ENCODE measurements around the gene LTBP3. TPM values are rescaled to one million over a fixed set of nuclear protein-coding genes. Genes with fewer than 3 reads are reported as not detected.

LTBP3 gene
- total RNA-seq, 1 experiment from 2014 or later, result 92.1 TPM

DNA sequence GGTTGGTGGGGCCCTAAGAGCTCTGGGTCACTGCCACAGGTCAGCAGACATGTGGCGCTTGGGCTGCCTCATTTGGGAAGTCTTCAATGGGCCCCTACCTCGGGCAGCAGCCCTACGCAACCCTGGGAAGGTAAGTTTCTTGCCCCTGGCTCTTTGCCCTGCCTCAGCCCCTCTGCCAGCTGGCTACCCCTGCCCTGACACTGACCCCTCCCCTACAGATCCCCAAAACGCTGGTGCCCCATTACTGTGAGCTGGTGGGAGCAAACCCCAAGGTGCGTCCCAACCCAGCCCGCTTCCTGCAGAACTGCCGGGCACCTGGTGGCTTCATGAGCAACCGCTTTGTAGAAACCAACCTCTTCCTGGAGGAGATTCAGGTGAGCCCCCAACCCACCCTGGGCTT is 31.4 kb downstream of the LTBP3 start:
- TF ChIP-seq CTCF (conservative IDR thresholded peaks at IDR 0.05; ENCODE audit: low read depth, low read length) (no peak), EZH2 (IDR thresholded peaks at IDR 0.05; ENCODE audit: borderline replicate concordance, low read depth, low read length, poor library complexity, severe bottlenecking) (no peak)
- ChIA-PET POLR2A (ENCODE audit: low non-redundant PET) (no interaction called here), CTCF (no interaction called here)
- Histone ChIP-seq H3K9me3 (ENCODE audit: low read depth, low read length, poor library complexity, severe bottlenecking) (no peaks in the 10 kb centered on the region), H3K36me3 (ENCODE audit: insufficient read depth, low read length, poor library complexity, severe bottlenecking) (peaks cover 32% of the 10 kb centered on the region), H3K4me3 (ENCODE audit: low read depth, low read length, poor library complexity, severe bottlenecking) (no peak overlapping the region), H3K27me3 (replicated peaks; ENCODE audit: insufficient read depth, low read depth, low read length, poor library complexity) (no peaks in the 10 kb centered on the region), H3K27ac (ENCODE audit: low read depth, low read length, poor library complexity, severe bottlenecking) (no peak overlapping the region), H3K4me1 (ENCODE audit: insufficient read depth, low read length, poor library complexity, severe bottlenecking) (peaks cover 14% of the 10 kb centered on the region)
- no TSS peak for BruUV-seq (replicated peaks)
- intact Hi-C loops (cut with micrococcal nuclease; ENCODE audit: unreplicated experiment), result no loop called here
- no peak for DNase-seq (ENCODE audit: low spot score)

DNA sequence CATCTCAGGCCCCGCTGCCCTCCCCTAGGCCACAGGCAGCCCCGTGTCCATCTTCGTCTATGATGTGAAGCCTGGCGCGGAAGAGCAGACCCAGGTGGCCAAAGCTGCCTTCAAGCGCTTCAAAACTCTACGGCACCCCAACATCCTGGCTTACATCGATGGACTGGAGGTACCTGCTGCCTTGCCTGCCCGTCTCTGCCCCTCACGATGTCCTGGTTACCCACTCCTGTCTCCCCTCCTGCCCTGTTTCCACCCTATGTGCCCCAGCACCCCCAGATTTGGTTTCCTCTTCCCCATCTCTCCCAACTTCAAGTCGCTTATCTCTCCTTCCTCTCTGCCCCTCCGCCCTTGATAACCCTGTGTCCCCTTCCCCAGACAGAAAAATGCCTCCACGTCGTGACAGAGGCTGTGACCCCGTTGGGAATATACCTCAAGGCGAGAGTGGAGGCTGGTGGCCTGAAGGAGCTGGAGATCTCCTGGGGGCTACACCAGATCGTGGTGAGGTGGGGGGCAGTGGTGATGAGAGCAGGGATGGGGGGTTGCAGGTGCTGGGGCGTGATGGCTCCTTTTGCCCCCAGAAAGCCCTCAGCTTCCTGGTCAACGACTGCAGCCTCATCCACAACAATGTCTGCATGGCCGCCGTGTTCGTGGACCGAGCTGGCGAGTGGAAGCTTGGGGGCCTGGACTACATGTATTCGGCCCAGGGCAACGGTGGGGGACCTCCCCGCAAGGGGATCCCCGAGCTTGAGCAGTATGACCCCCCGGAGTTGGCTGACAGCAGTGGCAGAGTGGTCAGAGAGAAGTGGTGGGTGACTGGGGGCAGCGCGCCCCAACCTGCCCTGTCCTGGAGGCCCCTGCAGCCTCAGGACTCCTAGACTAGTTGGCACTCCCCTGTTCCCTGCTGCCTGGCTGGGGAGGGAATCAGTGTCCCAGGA is 32.3 kb downstream of the LTBP3 start:
- POLR2A ChIA-PET (ENCODE audit: low non-redundant PET), result interaction anchor here (0.6 kb wide), 1 partner anchor 47 kb away, joined by 3 read pairs; no protein-coding TSS in a partner anchor
- H3K27me3 ChIP-seq (replicated peaks; ENCODE audit: insufficient read depth, low read depth, low read length, poor library complexity), result no peaks in the 10 kb centered on the region
- H3K4me3 ChIP-seq (ENCODE audit: low read depth, low read length, poor library complexity, severe bottlenecking), result peak overlapping the region; percentile 91
- intact Hi-C loops (cut with micrococcal nuclease; ENCODE audit: unreplicated experiment), result no loop called here
- no peaks in the 10 kb centered on the region for H3K9me3 ChIP-seq (ENCODE audit: low read depth, low read length, poor library complexity, severe bottlenecking)
- CTCF ChIA-PET, result interaction anchor here (0.6 to 1.0 kb wide), 4 partner anchors 14 to 751 kb away, joined by 3 to 4 read pairs (median 4); no protein-coding TSS in a partner anchor
- peaks cover 23% of the 10 kb centered on the region for H3K36me3 ChIP-seq (ENCODE audit: insufficient read depth, low read length, poor library complexity, severe bottlenecking)
- peak overlapping the region; percentile 91 for H3K27ac ChIP-seq (ENCODE audit: low read depth, low read length, poor library complexity, severe bottlenecking)
- H3K4me1 ChIP-seq (ENCODE audit: insufficient read depth, low read length, poor library complexity, severe bottlenecking), result peaks cover 14% of the 10 kb centered on the region
- TF ChIP-seq CTCF (conservative IDR thresholded peaks at IDR 0.05; ENCODE audit: low read depth, low read length), result no peak
- TF ChIP-seq EZH2 (IDR thresholded peaks at IDR 0.05; ENCODE audit: borderline replicate concordance, low read depth, low read length, poor library complexity, severe bottlenecking), result no peak
- BruUV-seq (replicated peaks), result TSS peak; percentile 32
- DNase-seq (ENCODE audit: low spot score), result no peak

DNA sequence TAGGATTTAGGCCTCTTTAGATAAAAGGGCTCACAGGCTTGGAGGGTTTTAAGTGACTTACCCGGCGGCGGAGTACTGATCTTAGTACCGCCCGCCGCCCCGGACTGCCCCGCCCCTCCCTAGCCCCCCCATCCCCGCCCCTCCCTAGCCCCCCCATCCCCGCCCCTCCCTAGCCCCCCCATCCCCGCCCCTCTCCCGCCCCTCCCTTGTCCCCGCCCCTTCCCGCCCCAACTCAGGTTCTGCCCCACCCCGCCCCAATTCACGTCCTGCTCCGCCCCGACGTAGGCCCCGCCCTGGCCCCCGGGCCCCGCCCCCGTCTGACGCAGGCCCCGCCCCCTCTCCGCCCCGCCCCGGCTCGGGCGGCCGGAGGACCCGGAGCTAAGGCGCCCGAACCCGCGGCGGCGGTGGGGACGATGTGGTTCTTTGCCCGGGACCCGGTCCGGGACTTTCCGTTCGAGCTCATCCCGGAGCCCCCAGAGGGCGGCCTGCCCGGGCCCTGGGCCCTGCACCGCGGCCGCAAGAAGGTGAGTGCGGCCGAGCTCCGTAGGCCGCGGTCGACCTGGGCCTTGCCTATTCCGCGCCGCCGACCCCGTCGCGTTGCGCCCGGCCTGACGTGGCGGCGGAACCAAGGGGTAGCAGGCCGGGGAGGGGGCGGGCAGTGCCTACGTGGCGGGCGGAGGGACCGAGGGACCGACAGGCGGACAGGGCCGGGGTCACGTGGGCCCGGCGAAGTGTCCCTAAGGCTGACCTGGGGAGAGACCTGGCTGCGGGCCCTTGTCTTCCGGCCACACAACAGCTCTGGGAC is 33.2 kb downstream of the LTBP3 start, which contains the start of gene SCYL1:
SCYL1 (plus strand) TSS at position 343 of the 805 bp plus-strand sequence; CDS start at position 414, 71 bp downstream.
- peak within 1 kb of the TSS; percentile 91 for H3K27ac ChIP-seq (ENCODE audit: low read depth, low read length, poor library complexity, severe bottlenecking)
- H3K4me1 ChIP-seq (ENCODE audit: insufficient read depth, low read length, poor library complexity, severe bottlenecking), result peaks cover 14% of the 10 kb centered on the region
- BruUV-seq (replicated peaks), result no TSS peak
- peak within 1 kb of the TSS; percentile 91 for H3K4me3 ChIP-seq (ENCODE audit: low read depth, low read length, poor library complexity, severe bottlenecking)
- intact Hi-C loops (cut with micrococcal nuclease; ENCODE audit: unreplicated experiment), result no loop called here
- H3K27me3 ChIP-seq (replicated peaks; ENCODE audit: insufficient read depth, low read depth, low read length, poor library complexity), result no peaks in the 10 kb centered on the region
- peaks cover 15% of the 10 kb centered on the region for H3K36me3 ChIP-seq (ENCODE audit: insufficient read depth, low read length, poor library complexity, severe bottlenecking)
- peak; percentile 81 for DNase-seq (ENCODE audit: low spot score)
- TF ChIP-seq EZH2 (IDR thresholded peaks at IDR 0.05; ENCODE audit: borderline replicate concordance, low read depth, low read length, poor library complexity, severe bottlenecking), result no peak
- no peak for TF ChIP-seq CTCF (conservative IDR thresholded peaks at IDR 0.05; ENCODE audit: low read depth, low read length)
- ChIA-PET CTCF (interaction anchor here (0.6 to 1.0 kb wide), 3 partner anchors 15 to 750 kb away, joined by 3 to 4 read pairs (median 4); no protein-coding TSS in a partner anchor), POLR2A (ENCODE audit: low non-redundant PET) (interaction anchor here (0.6 to 0.7 kb wide), 2 partner anchors 9 to 48 kb away, joined by 3 read pairs; no protein-coding TSS in a partner anchor)
- H3K9me3 ChIP-seq (ENCODE audit: low read depth, low read length, poor library complexity, severe bottlenecking), result no peaks in the 10 kb centered on the region
